Erythroblast (primary cell): Measurements from ENCODE around the gene TARDBP.

Source experiments
- GATA1 ChIP-seq: IDR thresholded peaks from 2 replicates; pipeline ENCODE4 v1.6.1; 2011; ENCODE audit warnings: low read depth, mild to moderate bottlenecking, control low read depth, low read length, moderate library complexity
- POLR2A ChIP-seq: IDR thresholded peaks from 2 replicates; pipeline ENCODE4 v1.6.1; 2011; ENCODE audit warnings: mild to moderate bottlenecking, low read length

DNA sequence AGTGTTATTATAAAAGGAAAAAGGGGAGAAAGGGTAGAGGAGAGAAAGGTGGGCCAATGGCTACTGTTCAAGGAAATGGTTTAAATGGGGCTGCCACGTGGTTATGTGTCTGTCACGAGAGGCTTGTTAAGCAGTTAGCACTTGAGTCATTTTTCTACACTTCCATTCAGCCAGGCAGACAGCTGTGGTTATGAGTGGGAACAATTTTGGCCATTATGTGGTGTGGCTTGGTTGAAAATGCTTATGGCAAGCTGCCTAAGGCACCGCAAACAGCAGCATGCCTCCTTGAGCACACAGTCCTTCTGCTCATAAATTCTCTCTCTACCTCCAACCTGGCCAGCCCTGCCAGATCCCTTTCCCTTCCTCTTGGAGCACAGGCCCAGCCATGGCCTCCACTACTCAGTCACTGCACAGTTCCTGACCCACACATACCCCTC lies 50.5 kb downstream of the TARDBP start:
- TF ChIP-seq POLR2A (no peak), GATA1 (no peak)
